Activated naive CD4-positive, alpha-beta T cell treated with anti-CD3 and anti-CD28 coated beads, Interleukin-2, amount 50 U/mL, for 24 hours (primary cell): ENCODE measurements around the gene CACNA2D4.

Experiments used
- H3K27ac Mint-ChIP-seq: one replicate; pipeline ENCODE4 v1.8.0; 2021; ENCODE audit warnings: mild to moderate bottlenecking, mixed read lengths
- H3K27me3 Mint-ChIP-seq: one replicate; pipeline ENCODE4 v1.8.0; 2021; ENCODE audit warnings: mixed read lengths
- H3K36me3 Mint-ChIP-seq: one replicate; pipeline ENCODE4 v1.8.0; 2021; ENCODE audit warnings: mixed read lengths
- H3K4me1 Mint-ChIP-seq: one replicate; pipeline ENCODE4 v1.8.0; 2021; ENCODE audit warnings: mixed read lengths
- H3K4me3 Mint-ChIP-seq: one replicate; pipeline ENCODE4 v1.8.0; 2021; ENCODE audit warnings: mild to moderate bottlenecking, mixed read lengths
- H3K9me3 Mint-ChIP-seq: one replicate; pipeline ENCODE4 v1.8.0; 2021; ENCODE audit warnings: mixed read lengths

CACNA2D4 gene

GRCh38 chr12:1809591-1810190 is 108.8 kb downstream of the CACNA2D4 start:
- no peak overlapping the region for H3K27ac Mint-ChIP-seq
- H3K4me3 Mint-ChIP-seq = no peak overlapping the region
- H3K4me1 Mint-ChIP-seq = peaks cover 7% of the 10 kb centered on the region
- no peaks in the 10 kb centered on the region for H3K27me3 Mint-ChIP-seq
- no peaks in the 10 kb centered on the region for H3K36me3 Mint-ChIP-seq
- H3K9me3 Mint-ChIP-seq = no peaks in the 10 kb centered on the region

GRCh38 chr12:1808798-1809480 is 109.5 kb downstream of the CACNA2D4 start:
- no peaks in the 10 kb centered on the region for H3K36me3 Mint-ChIP-seq
- peaks cover 12% of the 10 kb centered on the region for H3K4me1 Mint-ChIP-seq
- no peaks in the 10 kb centered on the region for H3K27me3 Mint-ChIP-seq
- H3K27ac Mint-ChIP-seq = no peak overlapping the region
- no peak overlapping the region for H3K4me3 Mint-ChIP-seq
- no peaks in the 10 kb centered on the region for H3K9me3 Mint-ChIP-seq

DNA sequence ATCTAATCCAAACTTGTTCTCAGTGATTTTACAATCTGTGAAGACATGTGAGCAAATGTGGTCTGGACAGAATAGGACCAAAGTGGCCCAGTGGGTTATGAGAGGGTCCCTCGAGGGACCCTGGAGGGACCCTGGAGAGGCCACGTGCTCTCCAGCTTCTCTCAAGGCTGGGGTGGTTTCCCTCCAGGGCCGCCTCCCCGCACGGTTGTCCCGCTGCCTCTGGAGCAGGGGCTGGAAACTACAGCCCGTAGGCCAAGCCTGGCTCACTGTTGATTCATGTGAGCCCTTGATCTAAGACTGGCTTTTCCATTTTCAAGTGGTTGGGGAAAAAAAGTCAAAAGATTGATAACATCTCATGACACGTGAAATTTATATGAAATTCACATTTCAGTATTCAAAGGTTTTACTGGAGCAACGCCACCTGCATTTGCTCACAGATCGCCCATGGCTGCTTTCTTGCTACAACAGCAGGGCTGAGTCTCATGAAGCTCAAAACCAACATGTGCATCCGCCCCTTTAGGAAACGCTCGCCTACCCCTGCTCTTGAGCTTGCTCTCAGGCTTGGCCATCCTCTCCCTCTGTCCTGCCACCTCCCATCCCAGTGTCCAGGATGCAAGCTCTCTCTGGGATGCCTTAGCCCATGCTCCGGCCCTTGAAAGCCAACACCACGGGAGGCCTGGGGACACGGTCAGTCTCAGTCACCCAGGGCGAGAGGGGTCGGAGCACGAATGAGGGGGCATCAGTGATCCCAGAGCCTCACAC is 110.2 kb downstream of the CACNA2D4 start:
- Mint-ChIP-seq H3K4me1 (peaks cover 12% of the 10 kb centered on the region), H3K9me3 (no peaks in the 10 kb centered on the region), H3K27me3 (no peaks in the 10 kb centered on the region), H3K36me3 (no peaks in the 10 kb centered on the region), H3K27ac (no peak overlapping the region), H3K4me3 (no peak overlapping the region)

- Mint-ChIP-seq H3K9me3 (no peaks in the 10 kb centered on the region), H3K27me3 (no peaks in the 10 kb centered on the region), H3K36me3 (no peaks in the 10 kb centered on the region), H3K4me3 (no peak overlapping the region), H3K4me1 (peaks cover 12% of the 10 kb centered on the region), H3K27ac (peak overlapping the region; percentile 23)
Measured at GRCh38 chr12:1807087-1807860, 111.2 kb downstream of the CACNA2D4 start.

DNA sequence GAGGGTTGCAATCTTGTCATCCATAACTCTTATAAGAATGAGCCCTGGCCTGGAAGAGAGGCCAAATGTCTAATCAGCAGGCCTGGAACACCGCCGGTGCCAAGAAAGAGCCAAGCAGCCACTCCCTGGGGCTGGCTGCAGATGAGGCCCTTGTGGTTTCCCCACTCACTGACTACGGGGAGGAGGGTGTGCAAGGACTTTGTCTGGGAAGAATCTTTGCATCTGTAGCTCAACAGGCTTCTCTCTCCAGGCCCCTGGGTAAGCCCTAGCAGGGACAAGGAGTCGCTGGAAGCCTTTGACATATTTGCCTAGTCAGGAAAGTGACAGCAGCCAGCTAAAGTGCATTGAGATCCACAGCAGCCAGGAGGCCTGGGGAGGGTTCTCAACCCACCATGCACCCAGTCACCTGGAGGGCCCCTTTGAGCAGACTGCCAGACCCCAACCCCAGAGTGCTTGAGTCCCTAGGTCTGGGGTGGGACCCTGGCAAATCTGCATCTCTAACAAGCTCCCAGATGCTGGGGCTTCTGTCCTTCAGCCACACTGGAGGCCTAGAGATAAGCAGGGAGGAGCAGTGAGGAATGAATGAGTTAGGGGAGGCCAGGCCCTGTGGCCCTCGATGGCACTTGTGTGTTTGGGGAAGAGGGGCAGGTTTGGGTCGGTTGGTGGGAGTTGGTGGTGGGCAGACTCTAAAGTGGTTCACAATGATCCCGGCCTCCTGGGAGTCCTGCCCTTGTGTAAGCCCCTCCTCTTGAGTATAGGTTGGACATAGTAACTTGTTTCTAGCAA is 112.0 kb downstream of the CACNA2D4 start:
- Mint-ChIP-seq H3K9me3 (no peaks in the 10 kb centered on the region), H3K27me3 (no peaks in the 10 kb centered on the region), H3K4me3 (no peak overlapping the region), H3K4me1 (peaks cover 12% of the 10 kb centered on the region), H3K27ac (no peak overlapping the region), H3K36me3 (no peaks in the 10 kb centered on the region)

DNA sequence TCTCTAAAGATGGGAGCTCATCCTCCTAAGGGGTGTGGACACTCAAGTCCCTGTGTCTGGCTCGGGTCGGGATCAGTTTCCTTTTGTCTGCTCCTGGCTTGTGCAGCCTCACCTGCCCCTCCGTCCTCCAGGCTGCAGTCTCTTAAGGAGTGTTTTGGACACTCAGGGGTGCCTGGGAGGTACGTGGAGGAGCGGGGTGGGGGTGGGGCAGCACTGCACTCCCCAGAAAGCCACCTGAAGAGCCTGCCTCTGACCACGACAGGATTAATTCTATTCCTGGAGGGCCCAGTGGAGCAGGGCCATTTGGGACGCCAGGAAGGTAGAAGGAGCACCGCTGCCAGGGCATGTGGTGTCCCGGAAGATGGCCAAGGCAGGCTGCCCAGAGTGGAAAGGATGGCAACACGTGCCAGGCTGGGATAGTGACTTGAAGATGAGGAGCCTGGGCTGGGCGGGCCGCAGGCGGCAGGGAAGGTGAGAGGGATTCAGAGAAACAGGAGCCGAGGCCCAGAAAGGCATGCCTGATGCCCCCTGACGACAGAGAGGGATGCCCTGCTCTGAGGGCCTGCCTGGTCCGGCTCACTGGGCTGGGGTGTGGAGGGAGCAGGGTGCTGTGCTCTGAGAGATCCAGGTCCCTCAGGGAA is 112.9 kb downstream of the CACNA2D4 start:
- Mint-ChIP-seq H3K9me3 (no peaks in the 10 kb centered on the region), H3K4me3 (no peak overlapping the region), H3K36me3 (no peaks in the 10 kb centered on the region), H3K4me1 (peaks cover 11% of the 10 kb centered on the region), H3K27me3 (no peaks in the 10 kb centered on the region), H3K27ac (no peak overlapping the region)

DNA sequence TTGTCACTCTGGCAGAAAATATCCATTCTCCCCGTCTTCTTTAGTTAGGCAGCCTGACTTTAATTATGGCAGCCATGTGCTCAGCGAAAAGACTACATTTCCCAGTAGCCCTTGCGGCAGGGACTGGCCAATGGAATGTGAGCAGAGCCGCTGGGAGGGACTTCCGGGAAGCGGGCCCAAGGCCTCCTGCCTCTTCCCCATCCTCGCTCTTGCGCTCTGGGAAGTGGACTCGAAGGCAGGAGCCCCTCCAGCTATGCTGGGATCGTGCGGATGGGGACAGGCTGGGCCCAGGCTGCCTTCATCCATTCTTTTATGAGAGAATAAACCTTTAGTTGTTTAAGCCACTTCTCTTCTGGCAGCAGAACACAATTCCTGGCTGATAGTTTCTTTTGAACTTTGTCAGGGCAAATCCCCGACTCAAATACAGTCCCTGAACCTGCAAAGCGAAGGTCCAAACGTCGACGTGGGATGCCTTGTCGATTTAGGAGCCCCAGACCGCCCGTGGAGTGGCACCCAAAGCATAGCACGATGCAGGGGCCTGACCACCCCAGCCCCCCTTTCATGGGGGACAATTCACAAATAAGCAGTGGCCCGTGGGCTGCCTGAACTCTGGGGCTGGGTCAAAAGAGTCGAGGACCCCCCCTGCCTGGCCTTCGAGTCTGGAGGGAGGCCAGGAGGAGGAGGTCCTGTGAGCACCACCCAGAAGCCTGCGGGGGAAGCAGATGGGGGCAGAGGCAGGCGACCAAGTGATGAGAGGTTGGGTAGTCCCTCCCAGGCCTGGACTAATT is 113.7 kb downstream of the CACNA2D4 start:
- Mint-ChIP-seq H3K9me3 (no peaks in the 10 kb centered on the region), H3K36me3 (no peaks in the 10 kb centered on the region), H3K4me3 (no peak overlapping the region), H3K4me1 (peaks cover 5% of the 10 kb centered on the region), H3K27ac (peak overlapping the region; percentile 76), H3K27me3 (no peaks in the 10 kb centered on the region)

- no peak overlapping the region for H3K4me3 Mint-ChIP-seq
- no peaks in the 10 kb centered on the region for H3K36me3 Mint-ChIP-seq
- no peak overlapping the region for H3K27ac Mint-ChIP-seq
- H3K27me3 Mint-ChIP-seq = no peaks in the 10 kb centered on the region
- peaks cover 5% of the 10 kb centered on the region for H3K4me1 Mint-ChIP-seq
- H3K9me3 Mint-ChIP-seq = no peaks in the 10 kb centered on the region
Measured at GRCh38 chr12:1803736-1804135, 114.7 kb downstream of the CACNA2D4 start.

- Mint-ChIP-seq H3K9me3 (no peaks in the 10 kb centered on the region), H3K4me1 (peaks cover 5% of the 10 kb centered on the region), H3K27me3 (no peaks in the 10 kb centered on the region), H3K4me3 (no peak overlapping the region), H3K27ac (no peak overlapping the region), H3K36me3 (no peaks in the 10 kb centered on the region)
Measured at GRCh38 chr12:1801303-1801975, 117.0 kb downstream of the CACNA2D4 start.

DNA sequence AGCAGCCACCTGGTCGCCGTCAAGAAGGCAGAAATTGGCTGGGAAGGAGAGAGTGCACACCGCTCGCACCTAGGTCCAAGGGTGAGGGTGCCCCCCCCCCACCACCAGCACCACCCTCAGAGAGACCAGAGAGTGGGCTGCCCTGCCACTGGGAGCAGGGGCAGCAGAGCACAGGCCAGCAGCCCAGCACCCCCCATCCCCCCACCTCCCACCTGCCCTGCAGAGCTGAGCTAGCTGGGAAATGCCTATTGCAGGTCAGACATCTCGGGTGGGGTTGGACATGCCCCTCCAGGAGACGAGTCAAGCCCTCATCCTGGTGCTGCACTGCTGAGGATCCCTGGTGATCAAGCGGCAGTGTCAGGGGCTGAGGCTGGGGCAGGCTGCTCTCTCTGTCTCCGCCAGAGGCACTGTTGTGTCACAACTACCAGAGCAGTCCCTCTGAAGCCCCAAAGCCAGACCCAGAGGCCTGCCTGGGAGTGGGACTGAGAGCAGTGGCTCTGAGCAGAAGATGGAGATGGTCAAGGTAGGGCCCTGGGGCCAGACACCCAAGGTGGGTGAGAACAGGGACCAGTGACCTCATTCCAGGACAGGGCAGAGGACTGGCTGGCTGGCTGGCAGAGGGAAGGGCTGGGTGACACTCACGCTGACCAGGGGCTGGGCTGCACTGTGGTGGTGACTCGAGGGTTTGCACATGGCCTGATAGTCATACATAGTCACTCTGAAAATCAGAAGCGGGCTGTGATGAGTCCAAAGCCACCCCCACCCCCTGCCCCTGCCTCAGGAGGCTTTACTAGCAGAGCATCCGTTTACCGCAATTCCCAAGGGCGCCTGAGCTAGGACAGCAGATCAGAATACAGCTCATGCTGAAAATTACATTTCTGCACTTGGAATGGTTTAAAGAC is 117.8 kb downstream of the CACNA2D4 start:
- H3K27ac Mint-ChIP-seq = no peak overlapping the region
- no peaks in the 10 kb centered on the region for H3K36me3 Mint-ChIP-seq
- no peaks in the 10 kb centered on the region for H3K9me3 Mint-ChIP-seq
- peaks cover 12% of the 10 kb centered on the region for H3K4me1 Mint-ChIP-seq
- no peaks in the 10 kb centered on the region for H3K27me3 Mint-ChIP-seq
- no peak overlapping the region for H3K4me3 Mint-ChIP-seq

DNA sequence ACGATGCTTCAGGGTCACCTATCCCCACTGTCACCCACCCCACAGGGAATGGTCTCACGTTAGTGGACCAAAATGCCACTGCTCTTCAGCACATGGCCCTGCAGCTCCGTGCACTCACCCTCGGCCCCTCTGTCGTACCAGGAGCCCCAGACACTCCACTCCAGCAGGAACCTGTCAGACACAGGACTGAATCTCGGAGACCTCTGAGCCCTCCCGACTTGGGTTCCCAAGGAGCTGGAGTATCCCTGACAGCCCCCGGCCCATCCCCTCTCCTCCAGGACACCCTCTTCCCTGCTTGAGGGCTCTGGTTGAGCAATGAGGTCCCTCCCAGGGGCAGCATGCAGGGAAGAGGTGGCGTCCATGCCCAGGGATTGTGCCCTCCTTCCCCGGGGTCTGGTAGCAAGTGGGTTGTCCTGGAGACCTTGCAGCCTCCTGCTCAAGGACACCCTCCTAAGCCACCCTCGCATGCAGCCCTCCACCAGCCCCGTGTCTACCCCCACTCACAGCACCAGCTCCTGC is 118.5 kb downstream of the CACNA2D4 start:
- no peaks in the 10 kb centered on the region for H3K9me3 Mint-ChIP-seq
- H3K36me3 Mint-ChIP-seq = no peaks in the 10 kb centered on the region
- no peak overlapping the region for H3K4me3 Mint-ChIP-seq
- H3K4me1 Mint-ChIP-seq = peaks cover 13% of the 10 kb centered on the region
- H3K27ac Mint-ChIP-seq = no peak overlapping the region
- no peaks in the 10 kb centered on the region for H3K27me3 Mint-ChIP-seq

GRCh38 chr12:1799051-1799881 is 119.2 kb downstream of the CACNA2D4 start:
- no peaks in the 10 kb centered on the region for H3K27me3 Mint-ChIP-seq
- peak overlapping the region; percentile 93 for H3K27ac Mint-ChIP-seq

More at GRCh38 chr12:1799051-1799881, 119.2 kb downstream of the CACNA2D4 start:
- Mint-ChIP-seq H3K4me3 (no peak overlapping the region), H3K36me3 (no peaks in the 10 kb centered on the region), H3K9me3 (no peaks in the 10 kb centered on the region), H3K4me1 (peaks cover 7% of the 10 kb centered on the region)
